Neutrophil (primary cell): ENCODE data around the gene TSPAN16.
A peak's percentile ranks its signal among the peaks of the same experiment; 100 is the strongest.

Experiments used
- H3K27ac ChIP-seq: fragments of 200-600 bp; sonication (generic); 2 replicates; pipeline ENCODE4 v1.5.1; 2016; ENCODE audit warnings: mild to moderate bottlenecking, moderate library complexity
- H3K27me3 ChIP-seq: fragments of 200-600 bp; sonication (generic); 2 replicates; pipeline ENCODE4 v1.6.0; 2016; ENCODE audit warnings: mild to moderate bottlenecking
- H3K36me3 ChIP-seq: fragments of 200-600 bp; sonication (generic); 2 replicates; pipeline ENCODE4 v1.5.1; 2017
- H3K4me1 ChIP-seq, 2 experiments: fragments of 200-600 bp in 1 of 2; sonication (generic) in 1 of 2; 1 replicate in 1 of 2; 2 replicates in 1 of 2; pipeline versions ENCODE4 v1.5.1 to v1.6.1; 2013 to 2016; ENCODE audit warnings: low read depth in 1 of 2, low read length in 1 of 2, mild to moderate bottlenecking in 1 of 2, moderate library complexity in 1 of 2; ENCODE audit not compliant: control insufficient read depth in 1 of 2, insufficient read depth in 1 of 2
- H3K4me3 ChIP-seq, 2 experiments: fragments of 200-600 bp in 1 of 2; sonication (generic) in 1 of 2; 1 replicate in 1 of 2; 2 replicates in 1 of 2; pipeline ENCODE4 v1.5.1; 2013 to 2016; ENCODE audit warnings: low read depth in 1 of 2, low read length in 1 of 2, mild to moderate bottlenecking in 1 of 2, moderate library complexity in 1 of 2
- H3K9me3 ChIP-seq: fragments of 200-600 bp; sonication (generic); 2 replicates; pipeline ENCODE4 v1.5.1; 2016
- TF ChIP-seq, protein P1 (sequence below): fragments of 200-600 bp; sonication (generic); IDR thresholded peaks from 2 replicates; pipeline ENCODE4 v1.5.1; 2016; ENCODE audit warnings: antibody characterized with exemption

Gene TSPAN16, protein sequence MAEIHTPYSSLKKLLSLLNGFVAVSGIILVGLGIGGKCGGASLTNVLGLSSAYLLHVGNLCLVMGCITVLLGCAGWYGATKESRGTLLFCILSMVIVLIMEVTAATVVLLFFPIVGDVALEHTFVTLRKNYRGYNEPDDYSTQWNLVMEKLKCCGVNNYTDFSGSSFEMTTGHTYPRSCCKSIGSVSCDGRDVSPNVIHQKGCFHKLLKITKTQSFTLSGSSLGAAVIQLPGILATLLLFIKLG

DNA sequence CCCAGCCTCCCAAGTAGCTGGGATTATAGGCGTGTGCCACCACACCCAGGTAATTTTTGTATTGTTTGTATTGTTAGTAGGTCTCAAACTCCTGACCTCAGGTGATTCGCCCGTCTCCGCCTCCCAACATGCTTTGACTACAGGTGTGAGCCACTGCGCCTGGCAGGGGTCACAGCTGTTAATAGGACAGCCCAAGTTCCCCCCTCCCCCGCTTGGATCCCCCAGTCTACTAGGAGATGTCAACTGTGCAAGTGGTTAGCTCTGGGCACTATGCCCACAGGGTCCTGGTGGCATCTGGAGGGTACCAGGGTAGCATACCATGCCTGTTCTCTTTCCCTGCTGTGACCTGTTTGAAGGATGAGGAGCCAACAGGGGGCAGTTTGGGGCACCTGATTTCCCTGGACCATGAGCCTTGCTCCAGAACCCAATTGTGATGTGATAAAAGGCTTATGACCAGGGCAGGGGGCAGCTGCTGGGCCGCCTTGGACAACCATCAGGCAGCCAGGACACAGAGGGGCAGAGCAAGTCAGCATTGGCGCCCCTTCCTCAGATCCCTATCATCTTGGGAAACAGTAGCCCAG lies at the start of gene TSPAN16:
TSPAN16 (plus strand) TSS at position 496 of the 581 bp plus-strand sequence. CDS start 138 bp downstream, outside the sequence.
- H3K4me1 ChIP-seq: peaks cover 60 to 69% of the 10 kb centered on the region in 2 experiments
- no peaks in the 10 kb centered on the region for H3K27me3 ChIP-seq
- peaks cover 24% of the 10 kb centered on the region for H3K36me3 ChIP-seq
- peak within 1 kb of the TSS; percentile 91 for H3K27ac ChIP-seq
- TF ChIP-seq, protein P1, sequence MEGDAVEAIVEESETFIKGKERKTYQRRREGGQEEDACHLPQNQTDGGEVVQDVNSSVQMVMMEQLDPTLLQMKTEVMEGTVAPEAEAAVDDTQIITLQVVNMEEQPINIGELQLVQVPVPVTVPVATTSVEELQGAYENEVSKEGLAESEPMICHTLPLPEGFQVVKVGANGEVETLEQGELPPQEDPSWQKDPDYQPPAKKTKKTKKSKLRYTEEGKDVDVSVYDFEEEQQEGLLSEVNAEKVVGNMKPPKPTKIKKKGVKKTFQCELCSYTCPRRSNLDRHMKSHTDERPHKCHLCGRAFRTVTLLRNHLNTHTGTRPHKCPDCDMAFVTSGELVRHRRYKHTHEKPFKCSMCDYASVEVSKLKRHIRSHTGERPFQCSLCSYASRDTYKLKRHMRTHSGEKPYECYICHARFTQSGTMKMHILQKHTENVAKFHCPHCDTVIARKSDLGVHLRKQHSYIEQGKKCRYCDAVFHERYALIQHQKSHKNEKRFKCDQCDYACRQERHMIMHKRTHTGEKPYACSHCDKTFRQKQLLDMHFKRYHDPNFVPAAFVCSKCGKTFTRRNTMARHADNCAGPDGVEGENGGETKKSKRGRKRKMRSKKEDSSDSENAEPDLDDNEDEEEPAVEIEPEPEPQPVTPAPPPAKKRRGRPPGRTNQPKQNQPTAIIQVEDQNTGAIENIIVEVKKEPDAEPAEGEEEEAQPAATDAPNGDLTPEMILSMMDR: no peak
- no peaks in the 10 kb centered on the region for H3K9me3 ChIP-seq
- H3K4me3 ChIP-seq: peak within 1 kb of the TSS; percentile 15 to 53

DNA sequence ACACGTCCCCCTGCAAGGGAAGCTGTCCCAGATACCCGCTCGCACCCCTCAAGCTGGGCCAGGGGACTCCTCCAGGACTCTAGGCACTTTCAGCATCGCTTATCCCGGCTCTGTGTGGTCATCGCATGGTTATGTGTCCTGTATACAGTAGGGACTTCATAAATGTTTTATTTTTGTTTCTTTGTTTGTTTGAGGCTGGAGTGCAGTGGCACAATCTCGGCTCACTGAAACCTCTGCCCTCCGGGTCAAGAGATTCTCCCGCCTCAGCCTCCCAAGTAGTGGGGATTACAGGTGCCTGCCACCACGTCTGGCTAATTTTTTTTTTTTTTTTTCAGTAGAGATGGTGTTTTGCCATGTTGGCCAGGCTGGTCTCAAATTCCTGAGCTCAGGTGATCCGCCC lies 49.0 kb upstream of the TSPAN16 start:
- TF ChIP-seq, protein P1: no peak
- H3K4me3 ChIP-seq: no peak overlapping the region
- peaks cover 18% of the 10 kb centered on the region for H3K27me3 ChIP-seq
- H3K36me3 ChIP-seq: no peaks in the 10 kb centered on the region
- H3K9me3 ChIP-seq: no peaks in the 10 kb centered on the region
- no peak overlapping the region for H3K27ac ChIP-seq
- H3K4me1 ChIP-seq: peaks cover 3 to 4% of the 10 kb centered on the region in 2 experiments

DNA sequence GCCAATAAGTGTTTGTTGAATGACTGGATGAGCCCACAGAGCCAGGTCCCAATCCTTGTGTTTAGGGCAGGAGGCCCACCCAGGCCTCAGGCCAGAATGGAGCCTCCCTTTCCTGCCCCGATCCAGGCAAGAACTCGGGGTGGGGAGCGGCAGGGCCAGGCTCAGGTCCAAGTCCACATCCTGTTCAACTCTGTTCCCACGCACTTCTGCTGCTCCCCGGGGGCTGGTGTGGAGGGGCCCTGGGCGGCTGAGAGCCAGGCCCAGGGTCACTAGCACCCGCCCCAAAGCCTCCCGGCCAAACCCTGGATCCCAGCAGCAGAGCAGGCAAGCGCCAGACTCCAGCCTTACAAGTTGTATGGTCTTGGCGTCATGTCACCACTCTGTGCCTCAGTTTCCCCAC lies 48.6 kb upstream of the TSPAN16 start:
- Histone ChIP-seq H3K27ac (no peak overlapping the region), H3K4me3 (no peak overlapping the region), H3K4me1 (peaks cover 3 to 4% of the 10 kb centered on the region in 2 experiments), H3K27me3 (peaks cover 17% of the 10 kb centered on the region), H3K36me3 (no peaks in the 10 kb centered on the region), H3K9me3 (no peaks in the 10 kb centered on the region)
- TF ChIP-seq, protein P1: no peak

DNA sequence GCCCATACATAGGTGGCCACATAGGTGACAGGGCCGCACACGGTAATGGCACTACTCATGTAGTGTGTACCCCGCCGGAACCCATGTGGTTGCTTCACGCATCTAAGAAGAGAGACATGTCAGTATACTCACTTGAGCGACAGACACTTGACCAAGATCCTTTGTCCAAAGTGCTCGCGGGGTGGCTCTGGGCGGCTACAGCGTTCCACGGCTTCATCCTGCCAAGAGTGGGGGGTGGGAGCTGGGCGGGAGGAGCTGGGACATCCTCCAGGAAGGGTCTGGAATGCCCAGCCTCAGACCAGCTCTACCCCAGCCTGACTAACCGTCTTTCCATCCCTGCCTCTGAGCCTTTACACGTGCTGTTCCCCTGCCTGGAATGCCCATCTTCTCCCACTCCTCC lies 48.0 kb upstream of the TSPAN16 start:
- H3K9me3 ChIP-seq: no peaks in the 10 kb centered on the region
- H3K36me3 ChIP-seq: no peaks in the 10 kb centered on the region
- peaks cover 3 to 4% of the 10 kb centered on the region in 2 experiments for H3K4me1 ChIP-seq
- no peak overlapping the region for H3K27ac ChIP-seq
- TF ChIP-seq, protein P1: no peak
- H3K4me3 ChIP-seq: no peak overlapping the region
- peaks cover 12% of the 10 kb centered on the region for H3K27me3 ChIP-seq

DNA sequence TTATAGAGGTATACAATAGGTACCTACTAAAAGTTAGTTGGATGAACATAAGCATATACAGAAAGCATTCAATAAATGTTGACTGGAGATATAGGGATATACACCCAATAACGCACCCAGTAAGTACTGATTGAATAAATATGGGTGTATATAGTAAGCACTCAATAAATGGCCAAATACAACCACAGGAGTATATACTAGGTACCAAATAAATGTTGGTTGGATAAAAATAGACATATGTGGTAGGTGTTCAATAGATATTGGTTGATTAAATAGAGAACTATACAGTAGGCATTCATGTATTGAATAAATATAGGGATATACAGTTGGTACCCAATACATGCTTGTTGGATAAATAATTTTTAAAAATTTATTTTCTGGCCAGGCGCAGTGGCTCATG lies 47.1 kb upstream of the TSPAN16 start:
- Histone ChIP-seq H3K4me1 (no peaks in the 10 kb centered on the region), H3K27ac (no peak overlapping the region), H3K4me3 (no peak overlapping the region), H3K9me3 (no peaks in the 10 kb centered on the region), H3K36me3 (no peaks in the 10 kb centered on the region), H3K27me3 (peaks cover 3% of the 10 kb centered on the region)
- TF ChIP-seq, protein P1: no peak
